C4-2B (cell line): ENCODE data around the gene THOC5.

ENCODE experiments used
- H3K27ac ChIP-seq: fragments of 450-650 bp; 2 replicates; pipeline ENCODE4 v1.5.1; 2017
- CTCF ChIP-seq: fragments of 450-650 bp; conservative IDR thresholded peaks from 2 replicates; pipeline ENCODE4 v1.5.1; 2017; ENCODE audit warnings: mild to moderate bottlenecking
- ZFX ChIP-seq: fragments of 450-650 bp; IDR thresholded peaks from 2 replicates; pipeline ENCODE4 v1.6.1; 2017

Gene THOC5

GRCh38 chr22:29584975-29585374 lies 31.4 kb upstream of the THOC5 start:
- H3K27ac ChIP-seq: no peak overlapping the region
- TF ChIP-seq CTCF (no peak), ZFX (no peak)

DNA sequence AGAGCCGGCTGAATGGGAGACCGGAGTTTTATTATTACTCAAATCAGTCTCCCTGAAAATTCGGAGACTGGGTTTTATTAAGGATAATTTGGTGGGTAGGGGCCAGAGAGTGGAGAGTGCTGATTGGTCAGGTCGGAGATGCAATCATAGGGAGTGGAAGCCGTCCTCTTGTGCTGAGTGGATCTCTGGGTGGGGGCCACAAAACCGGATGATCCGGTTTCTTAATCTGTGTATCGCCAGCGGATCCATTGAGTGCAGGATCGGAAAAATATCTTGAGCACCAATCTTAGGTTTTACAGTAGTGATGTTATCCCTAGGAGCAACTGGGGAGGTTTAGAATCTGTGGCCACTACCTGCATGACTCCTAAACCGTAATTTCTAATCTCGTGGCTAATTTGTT lies 28.2 kb upstream of the THOC5 start:
- H3K27ac ChIP-seq: peak overlapping the region; percentile 69
- TF ChIP-seq ZFX: no peak
- TF ChIP-seq CTCF: no peak

- TF ChIP-seq CTCF (no peak), ZFX (no peak)
- H3K27ac ChIP-seq: peak overlapping the region; percentile 69
Measured at GRCh38 chr22:29580200-29580810, 26.7 kb upstream of the THOC5 start.

DNA sequence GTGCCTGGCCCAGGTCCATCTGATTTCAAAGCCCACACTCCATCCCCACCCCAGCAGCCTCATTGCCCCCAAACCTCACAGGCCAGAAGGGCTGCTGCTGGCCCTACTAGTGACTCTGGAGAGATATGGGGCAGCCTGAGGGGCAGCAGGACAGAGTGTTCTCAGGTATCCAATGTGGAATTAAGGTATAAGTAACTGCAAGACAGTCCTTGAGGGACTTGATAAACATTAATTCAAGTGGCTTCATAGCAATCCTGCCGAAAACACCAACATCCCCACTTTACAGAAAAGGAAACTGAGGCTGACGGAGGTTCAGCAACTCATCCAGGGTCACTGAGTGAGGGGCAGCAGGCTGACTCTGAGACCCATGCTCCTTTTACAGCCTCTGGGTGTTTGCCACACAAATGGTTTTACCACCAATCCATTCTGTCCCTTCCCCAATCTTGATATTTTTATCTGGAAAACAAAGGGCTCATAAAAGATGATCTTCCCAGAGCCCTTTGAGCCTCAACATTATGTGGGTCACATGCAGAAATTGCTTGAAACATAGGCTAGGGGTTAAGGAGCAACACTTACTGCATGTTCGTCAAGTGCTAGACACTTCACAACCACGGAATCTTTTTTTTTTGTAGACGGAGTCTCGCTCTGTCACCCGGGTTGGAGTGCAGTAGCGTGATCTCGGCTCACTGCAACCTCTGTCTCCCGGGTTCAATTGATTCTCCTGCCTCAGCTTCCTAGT lies 25.1 kb upstream of the THOC5 start:
- no peak for TF ChIP-seq ZFX
- TF ChIP-seq CTCF: no peak
- H3K27ac ChIP-seq: no peak overlapping the region

DNA sequence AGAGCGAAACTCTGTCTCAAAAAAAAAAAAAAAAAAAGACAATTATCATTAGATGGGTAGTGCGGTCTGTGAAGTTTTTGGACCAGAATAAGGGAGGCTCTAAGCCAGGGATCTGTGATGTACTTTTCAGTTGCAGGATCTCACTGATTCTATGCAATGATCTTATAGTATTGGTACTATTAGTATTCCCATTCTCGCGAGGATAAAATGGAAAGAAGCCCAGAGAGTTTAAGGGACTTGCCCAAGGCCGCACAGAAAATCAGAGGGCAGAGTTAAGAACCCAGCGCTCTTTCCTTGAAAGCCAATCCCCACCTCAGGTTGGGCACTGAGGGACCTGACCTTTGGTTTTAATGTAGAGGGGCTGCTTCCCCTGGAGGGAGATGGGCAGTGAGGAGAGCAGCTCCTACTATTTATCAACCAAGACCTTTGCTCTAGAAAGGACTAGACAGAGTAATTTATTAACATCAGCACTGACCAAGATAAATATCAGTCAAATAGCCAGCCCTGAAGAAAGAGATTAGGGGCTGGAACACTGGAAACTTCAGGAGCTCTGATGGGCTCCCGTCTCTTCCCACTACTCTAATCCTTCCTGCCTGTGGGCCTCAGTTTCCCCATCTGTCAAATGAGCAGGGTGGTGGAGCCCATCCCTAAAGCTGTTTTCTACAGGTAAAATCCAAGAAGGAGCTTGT lies 21.3 kb upstream of the THOC5 start:
- TF ChIP-seq ZFX (no peak), CTCF (no peak)
- H3K27ac ChIP-seq: no peak overlapping the region

GRCh38 chr22:29570912-29571549 lies 17.5 kb upstream of the THOC5 start:
- no peak for TF ChIP-seq CTCF
- TF ChIP-seq ZFX: no peak
- H3K27ac ChIP-seq: no peak overlapping the region

- H3K27ac ChIP-seq: no peak overlapping the region
- TF ChIP-seq CTCF: no peak
- no peak for TF ChIP-seq ZFX
Measured at GRCh38 chr22:29570456-29570855, 16.9 kb upstream of the THOC5 start.
